ENCODE results near the gene ADRA2B.

Gene ADRA2B

DNA sequence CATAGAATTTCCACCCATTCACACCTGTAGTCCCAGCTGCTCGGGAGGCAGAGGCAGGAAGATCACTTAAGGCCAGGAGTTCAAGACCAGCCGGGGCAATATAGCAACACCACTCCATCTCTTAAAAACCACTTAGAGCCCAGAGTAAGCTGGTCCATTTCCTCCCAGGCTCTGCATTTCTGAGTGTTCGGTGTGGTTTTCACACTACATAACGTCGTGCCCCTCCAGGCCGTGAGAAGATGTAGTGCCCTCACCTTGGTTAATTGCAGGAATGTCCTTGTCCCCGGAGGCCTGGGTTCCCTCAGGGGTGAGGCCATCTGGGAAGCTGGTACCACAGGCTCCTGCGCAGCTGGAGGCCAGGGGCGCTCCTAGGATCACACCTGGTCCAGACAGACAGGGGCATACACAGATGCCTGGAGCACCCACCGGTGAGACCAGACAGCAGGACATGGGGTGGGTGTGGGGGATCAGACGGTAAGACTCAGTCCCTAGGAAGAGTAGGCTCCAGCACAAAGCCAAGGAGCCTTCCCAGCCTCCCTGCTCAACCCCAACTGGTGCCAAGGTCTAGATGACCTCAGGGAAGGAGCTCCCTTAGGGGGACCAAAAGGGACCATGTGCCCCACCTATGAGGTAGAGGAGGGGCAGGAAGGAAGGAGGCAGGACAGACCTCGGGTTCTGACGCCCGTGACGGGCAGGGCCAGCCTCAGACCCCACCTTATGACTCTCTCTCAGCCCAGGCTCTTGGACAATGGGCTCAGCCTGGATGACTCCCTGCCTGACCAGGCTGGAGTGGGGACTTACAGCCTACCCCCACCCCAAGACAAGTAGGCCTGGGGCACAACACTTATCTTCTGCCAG, 21.2 kb upstream of the ADRA2B start:
- no peak overlapping the region for H3K27ac ChIP-seq
- TF ChIP-seq, protein P1, sequence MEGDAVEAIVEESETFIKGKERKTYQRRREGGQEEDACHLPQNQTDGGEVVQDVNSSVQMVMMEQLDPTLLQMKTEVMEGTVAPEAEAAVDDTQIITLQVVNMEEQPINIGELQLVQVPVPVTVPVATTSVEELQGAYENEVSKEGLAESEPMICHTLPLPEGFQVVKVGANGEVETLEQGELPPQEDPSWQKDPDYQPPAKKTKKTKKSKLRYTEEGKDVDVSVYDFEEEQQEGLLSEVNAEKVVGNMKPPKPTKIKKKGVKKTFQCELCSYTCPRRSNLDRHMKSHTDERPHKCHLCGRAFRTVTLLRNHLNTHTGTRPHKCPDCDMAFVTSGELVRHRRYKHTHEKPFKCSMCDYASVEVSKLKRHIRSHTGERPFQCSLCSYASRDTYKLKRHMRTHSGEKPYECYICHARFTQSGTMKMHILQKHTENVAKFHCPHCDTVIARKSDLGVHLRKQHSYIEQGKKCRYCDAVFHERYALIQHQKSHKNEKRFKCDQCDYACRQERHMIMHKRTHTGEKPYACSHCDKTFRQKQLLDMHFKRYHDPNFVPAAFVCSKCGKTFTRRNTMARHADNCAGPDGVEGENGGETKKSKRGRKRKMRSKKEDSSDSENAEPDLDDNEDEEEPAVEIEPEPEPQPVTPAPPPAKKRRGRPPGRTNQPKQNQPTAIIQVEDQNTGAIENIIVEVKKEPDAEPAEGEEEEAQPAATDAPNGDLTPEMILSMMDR (conservative IDR thresholded peaks at IDR 0.05): no peak
- TF ChIP-seq ZFX (IDR thresholded peaks at IDR 0.05): no peak

DNA sequence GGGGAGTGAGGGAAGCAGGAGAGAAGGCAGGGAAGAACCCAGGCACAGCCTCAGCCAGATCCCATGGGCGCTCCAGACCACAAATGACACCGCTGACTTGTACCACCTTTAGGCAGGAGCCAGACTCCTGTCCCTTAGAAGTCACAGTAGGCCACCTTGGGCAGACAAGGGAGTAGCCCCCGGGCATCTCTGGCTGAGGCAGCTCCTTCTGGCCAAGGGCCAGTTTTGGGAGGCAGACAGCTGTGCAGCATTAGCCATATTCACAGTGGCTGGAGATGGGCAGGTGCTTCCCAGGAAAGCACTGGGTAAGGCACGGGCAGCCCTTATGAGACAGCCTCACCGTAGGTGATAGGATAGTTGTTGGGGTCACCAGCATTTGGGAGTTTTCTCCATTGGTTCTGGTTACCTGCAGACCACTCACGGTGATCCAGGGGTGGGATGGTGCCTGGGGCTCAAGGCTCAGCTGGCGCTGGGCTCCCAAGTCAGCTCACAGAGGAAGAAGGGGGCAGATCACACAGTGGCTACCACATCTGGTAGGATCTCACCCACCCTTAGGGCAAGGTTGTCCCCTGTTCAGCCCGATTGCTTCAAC, 19.9 kb upstream of the ADRA2B start:
- H3K27ac ChIP-seq: no peak overlapping the region
- TF ChIP-seq, protein P1 (conservative IDR thresholded peaks at IDR 0.05): no peak
- no peak for TF ChIP-seq ZFX (IDR thresholded peaks at IDR 0.05)

DNA sequence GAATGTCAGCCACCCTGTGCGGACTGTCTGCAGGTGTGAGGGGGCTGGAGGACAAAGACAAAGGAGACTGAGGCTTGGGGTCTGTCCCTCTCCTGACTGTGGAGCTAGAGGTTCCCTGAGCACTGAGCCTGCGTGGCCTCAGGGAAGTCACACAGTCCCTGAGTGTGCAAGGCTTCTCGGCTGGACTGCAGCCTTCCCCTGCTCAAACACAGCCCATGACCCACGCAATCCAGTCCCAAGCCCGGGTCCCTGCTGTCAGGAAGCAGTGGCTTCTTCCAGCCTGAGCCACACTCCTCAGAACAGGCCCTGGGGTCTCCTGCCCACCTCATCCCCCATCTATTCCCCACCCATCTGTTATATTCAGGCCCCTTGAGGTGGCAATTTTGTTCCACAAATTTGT, 19.2 kb upstream of the ADRA2B start:
- TF ChIP-seq, protein P1 (conservative IDR thresholded peaks at IDR 0.05): no peak
- no peak for TF ChIP-seq ZFX (IDR thresholded peaks at IDR 0.05)
- no peak overlapping the region for H3K27ac ChIP-seq

DNA sequence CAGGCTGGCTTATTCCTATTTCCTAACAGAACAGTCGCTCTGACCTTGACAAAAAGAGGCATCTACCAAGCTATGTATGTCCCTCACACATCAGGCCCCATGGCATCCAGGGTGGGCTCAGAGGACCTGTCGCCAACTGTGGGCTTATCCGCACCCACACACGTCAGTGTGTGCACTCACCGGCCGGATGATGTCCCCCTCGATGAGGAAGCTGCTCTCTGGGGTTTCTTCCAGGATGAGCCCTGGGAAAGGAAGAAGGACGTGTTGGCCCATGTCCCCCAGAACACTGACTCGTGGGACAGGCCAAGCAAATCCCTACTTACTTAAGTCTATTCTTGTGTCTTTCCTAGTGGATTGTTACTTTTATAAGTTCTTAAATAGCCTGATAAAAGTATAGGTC, 18.8 kb upstream of the ADRA2B start:
- H3K27ac ChIP-seq: no peak overlapping the region
- TF ChIP-seq ZFX (IDR thresholded peaks at IDR 0.05): no peak
- TF ChIP-seq, protein P1 (conservative IDR thresholded peaks at IDR 0.05): no peak

DNA sequence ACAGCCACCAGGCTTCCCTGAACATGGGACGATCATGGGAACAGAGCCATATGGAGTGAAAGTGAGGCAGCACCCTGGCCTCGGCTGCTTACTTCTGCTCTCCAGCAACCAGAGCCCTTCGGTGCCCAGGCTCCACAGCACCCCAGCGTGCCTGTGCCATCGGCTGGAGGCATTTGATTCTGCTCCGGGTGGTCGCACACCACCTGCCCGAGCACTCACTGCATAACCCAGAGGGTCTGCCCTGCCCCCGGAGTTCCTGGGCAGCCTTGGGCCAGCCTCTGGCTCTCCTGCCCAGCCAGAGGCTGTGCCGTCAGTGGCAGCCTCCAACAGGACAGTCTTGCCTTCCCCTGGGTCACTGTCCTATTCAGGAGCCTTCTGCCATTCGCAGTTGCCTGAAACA, 18.1 kb upstream of the ADRA2B start:
- TF ChIP-seq ZFX (IDR thresholded peaks at IDR 0.05): no peak
- TF ChIP-seq, protein P1 (conservative IDR thresholded peaks at IDR 0.05): no peak

DNA sequence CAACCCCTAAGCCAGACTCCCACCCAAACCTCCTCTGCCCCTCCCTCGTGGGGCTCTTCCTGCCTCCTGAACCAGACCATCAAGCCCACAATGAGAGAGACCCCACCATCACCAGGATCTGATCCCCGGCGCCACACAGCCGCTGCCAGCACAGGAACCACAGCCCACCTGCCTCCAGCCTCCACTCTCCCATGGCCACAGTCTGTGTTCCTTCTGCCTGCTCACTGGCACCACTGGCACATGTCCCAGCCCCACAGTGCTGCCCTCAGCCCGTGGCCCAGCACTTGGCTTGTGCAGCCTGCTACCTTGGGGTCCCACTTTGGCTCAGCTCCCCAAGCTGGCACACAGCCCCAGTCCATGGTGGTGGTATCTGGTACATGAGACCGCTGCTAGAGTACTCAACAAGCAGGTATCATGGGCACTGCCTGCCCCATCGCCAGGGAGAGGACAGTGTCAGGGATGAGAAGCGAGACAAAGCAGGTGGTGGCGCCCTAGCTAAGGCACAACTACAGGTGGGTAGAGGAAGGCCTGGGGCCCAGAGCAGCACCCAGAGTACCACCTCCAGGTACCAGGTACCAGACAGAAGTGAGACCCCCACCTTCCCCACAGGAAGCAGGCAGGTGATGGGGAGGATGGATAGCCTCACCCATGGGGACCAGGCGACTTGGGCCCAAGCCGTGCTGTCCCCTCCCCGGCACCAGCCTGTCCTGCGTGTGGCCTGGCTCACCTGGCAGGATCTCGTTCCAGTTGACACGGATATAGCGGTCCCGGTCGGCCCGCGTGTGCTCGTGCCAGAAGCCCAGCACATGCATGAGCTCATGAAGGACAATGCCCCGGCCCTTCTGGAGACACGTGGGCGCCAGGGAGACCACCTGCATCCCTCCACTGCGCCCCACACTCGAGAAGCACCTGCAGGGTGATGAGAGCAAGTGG, 15.7 kb upstream of the ADRA2B start:
- H3K27ac ChIP-seq: no peak overlapping the region
- TF ChIP-seq ZFX (IDR thresholded peaks at IDR 0.05): no peak
- TF ChIP-seq, protein P1 (conservative IDR thresholded peaks at IDR 0.05): no peak

More for the DNA sequence above, 18.1 kb upstream of the ADRA2B start:
- H3K27ac ChIP-seq: no peak overlapping the region

All from C4-2B (cell line).